HG03521 (cell line): ENCODE measurements around the gene HYAL1.
"Not testable (repeated sequence)": the region's sequence is repeated elsewhere in the genome, so short reads cannot be mapped to it uniquely, and the experiment has no call there.

Source experiments
- ATAC-seq: cut with Tn5 transposase; IDR thresholded peaks from one replicate; pipeline ENCODE4 v1.9.1; 2021; ENCODE audit warnings: mild to moderate bottlenecking, moderate library complexity; ENCODE audit not compliant: unreplicated experiment

HYAL1 gene

GRCh38 chr3:50295553-50296431, 7.6 kb downstream of the HYAL1 start:
- no peak for ATAC-seq

- ATAC-seq, result no peak
These were observed 8.6 kb downstream of the HYAL1 start for GRCh38 chr3:50294492-50295403.

- ATAC-seq, result no peak
These were observed 9.3 kb downstream of the HYAL1 start for GRCh38 chr3:50294089-50294488.

GRCh38 chr3:50293079-50293801, 10.1 kb downstream of the HYAL1 start:
- no peak for ATAC-seq

GRCh38 chr3:50292159-50293078, 11.0 kb downstream of the HYAL1 start, which contains the start of gene IFRD2:
Gene IFRD2, minus strand, starts transcription at chr3:50292429. Its CDS starts 155 bp downstream, at chr3:50292274.
- peak; percentile 96 for ATAC-seq

GRCh38 chr3:50290161-50290641, 13.2 kb downstream of the HYAL1 start:
- ATAC-seq, result no peak

- no peak for ATAC-seq
These were observed 14.2 kb downstream of the HYAL1 start for GRCh38 chr3:50289130-50289529.

- ATAC-seq, result no peak
These were observed 14.9 kb downstream of the HYAL1 start for GRCh38 chr3:50288387-50289007.

- no peak for ATAC-seq
These were observed 16.1 kb downstream of the HYAL1 start for GRCh38 chr3:50287262-50287661.

- no peak for ATAC-seq
These were observed 16.8 kb downstream of the HYAL1 start for GRCh38 chr3:50286322-50287227.

- not testable (repeated sequence) for ATAC-seq
These were observed 19.3 kb downstream of the HYAL1 start for GRCh38 chr3:50284121-50284520.

- ATAC-seq, result no peak
These were observed 23.9 kb downstream of the HYAL1 start for GRCh38 chr3:50279255-50280016.

GRCh38 chr3:50278880-50279224, 24.5 kb downstream of the HYAL1 start, which contains the start of gene LSMEM2:
Gene LSMEM2, plus strand, starts transcription at chr3:50279087. Its CDS starts 27 bp downstream, at chr3:50279114.
- no peak for ATAC-seq

- no peak for ATAC-seq
These were observed 25.1 kb downstream of the HYAL1 start for GRCh38 chr3:50278123-50278879.

GRCh38 chr3:50276762-50277101, 26.6 kb downstream of the HYAL1 start:
- no peak for ATAC-seq

GRCh38 chr3:50275996-50276761, 27.2 kb downstream of the HYAL1 start:
- ATAC-seq, result no peak
